ENCODE measurements around the gene ADAM15.

- TF ChIP-seq, protein P1, sequence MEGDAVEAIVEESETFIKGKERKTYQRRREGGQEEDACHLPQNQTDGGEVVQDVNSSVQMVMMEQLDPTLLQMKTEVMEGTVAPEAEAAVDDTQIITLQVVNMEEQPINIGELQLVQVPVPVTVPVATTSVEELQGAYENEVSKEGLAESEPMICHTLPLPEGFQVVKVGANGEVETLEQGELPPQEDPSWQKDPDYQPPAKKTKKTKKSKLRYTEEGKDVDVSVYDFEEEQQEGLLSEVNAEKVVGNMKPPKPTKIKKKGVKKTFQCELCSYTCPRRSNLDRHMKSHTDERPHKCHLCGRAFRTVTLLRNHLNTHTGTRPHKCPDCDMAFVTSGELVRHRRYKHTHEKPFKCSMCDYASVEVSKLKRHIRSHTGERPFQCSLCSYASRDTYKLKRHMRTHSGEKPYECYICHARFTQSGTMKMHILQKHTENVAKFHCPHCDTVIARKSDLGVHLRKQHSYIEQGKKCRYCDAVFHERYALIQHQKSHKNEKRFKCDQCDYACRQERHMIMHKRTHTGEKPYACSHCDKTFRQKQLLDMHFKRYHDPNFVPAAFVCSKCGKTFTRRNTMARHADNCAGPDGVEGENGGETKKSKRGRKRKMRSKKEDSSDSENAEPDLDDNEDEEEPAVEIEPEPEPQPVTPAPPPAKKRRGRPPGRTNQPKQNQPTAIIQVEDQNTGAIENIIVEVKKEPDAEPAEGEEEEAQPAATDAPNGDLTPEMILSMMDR (IDR thresholded peaks at IDR 0.05) = no peak
- TF ChIP-seq EP300 (IDR thresholded peaks at IDR 0.05) = no peak
- TF ChIP-seq POLR2A (IDR thresholded peaks at IDR 0.05) = no peak
- no peak for TF ChIP-seq POLR2AphosphoS5 (IDR thresholded peaks at IDR 0.05)
These were observed 18.5 kb downstream of the ADAM15 start for GRCh38 chr1:155069551-155070157.

All from gastroesophageal sphincter (tissue), 3 donors.